ENCODE measurements around the gene IL12RB1.

IL12RB1 gene

DNA sequence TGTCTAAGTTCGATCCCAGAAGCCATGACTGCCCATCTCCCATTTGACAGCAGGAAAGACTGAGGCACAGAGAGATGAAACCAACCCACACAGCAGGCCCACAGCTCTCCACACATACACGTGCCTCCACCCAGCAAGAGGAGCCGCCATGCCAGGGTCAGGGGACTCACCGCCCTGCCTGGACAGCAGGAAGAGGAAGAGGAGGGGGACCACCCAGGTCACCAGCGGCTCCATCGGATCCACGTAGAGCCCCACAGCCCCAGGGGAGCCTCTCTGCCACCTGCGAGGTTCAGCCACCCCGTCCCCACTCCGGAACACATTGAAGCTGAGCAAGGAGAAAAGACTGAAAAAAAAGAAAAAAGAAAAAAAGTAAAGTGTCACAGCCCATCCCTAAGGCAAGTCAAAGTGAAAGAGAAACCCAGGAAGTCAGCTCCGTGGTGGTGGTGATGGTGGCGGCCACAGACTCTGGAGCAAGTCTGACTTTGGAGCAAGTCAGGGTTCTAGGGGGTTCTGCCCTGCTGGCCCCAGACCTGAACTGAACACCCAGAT is at the start of gene IL12RB1:
IL12RB1 (minus strand) TSS at position 345 of the 549 bp plus-strand sequence; CDS start at position 234, 111 bp downstream.
- TF ChIP-seq EZH2phosphoT487 (conservative IDR thresholded peaks at IDR 0.05; ENCODE audit: low read length) = no peak
- TF ChIP-seq, protein P1, sequence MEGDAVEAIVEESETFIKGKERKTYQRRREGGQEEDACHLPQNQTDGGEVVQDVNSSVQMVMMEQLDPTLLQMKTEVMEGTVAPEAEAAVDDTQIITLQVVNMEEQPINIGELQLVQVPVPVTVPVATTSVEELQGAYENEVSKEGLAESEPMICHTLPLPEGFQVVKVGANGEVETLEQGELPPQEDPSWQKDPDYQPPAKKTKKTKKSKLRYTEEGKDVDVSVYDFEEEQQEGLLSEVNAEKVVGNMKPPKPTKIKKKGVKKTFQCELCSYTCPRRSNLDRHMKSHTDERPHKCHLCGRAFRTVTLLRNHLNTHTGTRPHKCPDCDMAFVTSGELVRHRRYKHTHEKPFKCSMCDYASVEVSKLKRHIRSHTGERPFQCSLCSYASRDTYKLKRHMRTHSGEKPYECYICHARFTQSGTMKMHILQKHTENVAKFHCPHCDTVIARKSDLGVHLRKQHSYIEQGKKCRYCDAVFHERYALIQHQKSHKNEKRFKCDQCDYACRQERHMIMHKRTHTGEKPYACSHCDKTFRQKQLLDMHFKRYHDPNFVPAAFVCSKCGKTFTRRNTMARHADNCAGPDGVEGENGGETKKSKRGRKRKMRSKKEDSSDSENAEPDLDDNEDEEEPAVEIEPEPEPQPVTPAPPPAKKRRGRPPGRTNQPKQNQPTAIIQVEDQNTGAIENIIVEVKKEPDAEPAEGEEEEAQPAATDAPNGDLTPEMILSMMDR (IDR thresholded peaks at IDR 0.05; ENCODE audit: insufficient read depth, low read length, poor library complexity, severe bottlenecking) = no peak
- Histone ChIP-seq H3K79me2 (ENCODE audit: insufficient read depth, low read length) (peaks cover 11% of the 10 kb centered on the region), H3K4me3 (ENCODE audit: insufficient read depth, low read length, poor library complexity, severe bottlenecking) (no peak within 1 kb of the TSS), H2AFZ (ENCODE audit: low read depth, low read length, severe bottlenecking) (peak within 1 kb of the TSS; percentile 49), H3K36me3 (ENCODE audit: low read length) (no peaks in the 10 kb centered on the region), H3K27ac (ENCODE audit: low read depth, low read length) (peak within 1 kb of the TSS; percentile 83), H3K9me2 (replicated peaks; ENCODE audit: insufficient read depth, low read length) (no peaks in the 10 kb centered on the region), H3F3A (ENCODE audit: insufficient read depth) (peaks cover 39% of the 10 kb centered on the region), H3K9me3 (ENCODE audit: insufficient read depth, low read length) (no peaks in the 10 kb centered on the region), H4K20me1 (ENCODE audit: low read depth, low read length) (no peaks in the 10 kb centered on the region), H3K27me3 (ENCODE audit: low read length) (no peaks in the 10 kb centered on the region), H3K9ac (ENCODE audit: low read length) (peak within 1 kb of the TSS; percentile 56), H3K4me2 (ENCODE audit: low read depth, low read length, poor library complexity, severe bottlenecking) (peak within 1 kb of the TSS; percentile 59)

DNA sequence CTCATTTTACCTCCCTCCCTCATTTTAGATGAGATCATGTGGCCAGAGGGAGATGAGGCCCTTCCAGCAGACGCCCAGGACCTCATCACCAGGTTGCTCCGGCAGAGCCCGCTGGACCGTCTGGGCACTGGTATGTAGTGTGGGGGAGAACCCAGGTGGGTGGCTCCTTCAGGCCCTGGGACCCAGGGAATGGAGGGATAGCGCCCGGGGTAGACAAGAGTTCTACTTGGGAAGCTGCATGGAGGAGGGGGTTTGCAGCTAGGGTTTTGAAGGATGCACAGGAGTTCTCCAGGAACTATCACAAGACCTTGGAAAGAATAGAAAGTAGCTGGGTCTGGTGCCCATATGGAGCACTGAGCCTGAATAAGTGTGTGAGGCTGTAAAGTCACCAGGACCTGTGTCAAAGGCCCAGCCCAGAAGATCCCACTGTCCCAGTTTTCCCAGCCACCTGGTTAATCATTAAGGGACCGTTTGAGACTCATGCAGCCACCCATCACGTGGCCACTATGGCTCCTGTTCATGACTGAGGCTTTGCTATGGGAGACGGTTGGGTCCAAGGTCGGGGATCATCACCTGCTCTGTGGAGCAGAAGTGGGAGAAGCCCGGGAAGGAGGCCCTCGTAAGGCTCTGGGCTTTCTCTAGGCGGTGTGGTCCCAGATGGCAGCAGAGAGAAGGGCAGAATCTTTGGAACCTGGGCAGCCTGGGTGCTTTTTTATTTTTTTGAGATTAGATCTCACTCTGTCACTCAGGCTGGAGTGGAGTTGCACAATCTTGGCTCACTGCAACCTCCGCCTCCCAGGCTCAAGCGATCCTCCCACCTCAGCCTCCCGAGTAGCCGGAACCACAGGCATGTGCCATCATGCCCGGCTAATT is 49.2 kb upstream of the IL12RB1 start:
- no peaks in the 10 kb centered on the region for H3K27me3 ChIP-seq (ENCODE audit: low read length)
- TF ChIP-seq, protein P1 (IDR thresholded peaks at IDR 0.05; ENCODE audit: insufficient read depth, low read length, poor library complexity, severe bottlenecking) = no peak
- no peak for TF ChIP-seq EZH2phosphoT487 (conservative IDR thresholded peaks at IDR 0.05; ENCODE audit: low read length)
- H3K79me2 ChIP-seq (ENCODE audit: insufficient read depth, low read length) = no peaks in the 10 kb centered on the region
- H3K9me3 ChIP-seq (ENCODE audit: insufficient read depth, low read length) = no peaks in the 10 kb centered on the region
- no peak overlapping the region for H3K27ac ChIP-seq (ENCODE audit: low read depth, low read length)
- no peaks in the 10 kb centered on the region for H3K9me2 ChIP-seq (replicated peaks; ENCODE audit: insufficient read depth, low read length)
- H4K20me1 ChIP-seq (ENCODE audit: low read depth, low read length) = no peaks in the 10 kb centered on the region
- no peak overlapping the region for H3K4me3 ChIP-seq (ENCODE audit: insufficient read depth, low read length, poor library complexity, severe bottlenecking)
- H3F3A ChIP-seq (ENCODE audit: insufficient read depth) = no peaks in the 10 kb centered on the region
- peaks cover 10% of the 10 kb centered on the region; the same call in 1 of the 2 replicates for H3K36me3 ChIP-seq (ENCODE audit: low read length)
- H3K4me2 ChIP-seq (ENCODE audit: low read depth, low read length, poor library complexity, severe bottlenecking) = no peak overlapping the region
- H2AFZ ChIP-seq (ENCODE audit: low read depth, low read length, severe bottlenecking) = no peak overlapping the region
- H3K9ac ChIP-seq (ENCODE audit: low read length) = no peak overlapping the region

DNA sequence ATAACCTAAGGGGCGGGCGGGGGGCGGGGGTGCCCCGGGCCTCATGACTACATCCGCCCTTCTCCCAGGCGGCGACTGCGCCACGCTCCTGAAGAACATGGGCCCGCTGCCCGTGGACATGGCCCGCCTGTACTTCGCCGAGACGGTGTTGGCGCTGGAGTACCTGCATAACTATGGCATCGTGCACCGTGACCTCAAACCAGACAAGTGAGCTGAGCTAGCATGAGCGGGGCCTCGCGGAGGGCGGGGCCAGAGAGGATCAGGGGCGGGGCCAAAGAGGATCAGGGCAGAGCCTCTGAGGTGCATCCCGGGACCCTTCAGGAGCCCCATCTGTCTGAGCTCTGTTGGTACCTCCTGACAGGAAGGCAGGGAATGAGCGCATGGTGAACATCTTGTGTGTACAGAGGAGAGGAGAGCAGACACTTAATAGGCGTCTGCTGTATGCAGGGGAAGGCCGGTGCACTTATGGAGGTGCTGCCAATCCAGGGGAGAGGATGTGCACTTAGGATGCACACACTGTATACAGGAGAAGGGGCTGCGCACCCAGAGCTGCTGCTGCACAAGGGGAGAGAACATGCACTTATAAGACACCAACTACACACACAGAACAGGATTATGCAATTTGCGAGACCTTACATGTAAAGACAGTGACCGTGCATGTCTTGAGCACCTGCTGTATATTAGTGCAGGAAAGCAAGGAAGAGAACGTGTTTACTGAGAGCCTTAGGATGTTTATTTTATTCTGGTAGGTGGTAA is 45.3 kb upstream of the IL12RB1 start:
- Histone ChIP-seq H3K9ac (ENCODE audit: low read length) (no peak overlapping the region), H3K9me3 (ENCODE audit: insufficient read depth, low read length) (no peaks in the 10 kb centered on the region), H3K36me3 (ENCODE audit: low read length) (peaks cover 6% of the 10 kb centered on the region; the same call in 1 of the 2 replicates), H3F3A (ENCODE audit: insufficient read depth) (no peaks in the 10 kb centered on the region), H3K27ac (ENCODE audit: low read depth, low read length) (no peak overlapping the region), H2AFZ (ENCODE audit: low read depth, low read length, severe bottlenecking) (no peak overlapping the region), H3K9me2 (replicated peaks; ENCODE audit: insufficient read depth, low read length) (no peaks in the 10 kb centered on the region), H3K79me2 (ENCODE audit: insufficient read depth, low read length) (no peaks in the 10 kb centered on the region), H3K4me3 (ENCODE audit: insufficient read depth, low read length, poor library complexity, severe bottlenecking) (no peak overlapping the region), H4K20me1 (ENCODE audit: low read depth, low read length) (no peaks in the 10 kb centered on the region), H3K27me3 (ENCODE audit: low read length) (no peaks in the 10 kb centered on the region), H3K4me2 (ENCODE audit: low read depth, low read length, poor library complexity, severe bottlenecking) (no peak overlapping the region)
- TF ChIP-seq, protein P1 (IDR thresholded peaks at IDR 0.05; ENCODE audit: insufficient read depth, low read length, poor library complexity, severe bottlenecking) = no peak
- TF ChIP-seq EZH2phosphoT487 (conservative IDR thresholded peaks at IDR 0.05; ENCODE audit: low read length) = no peak
